SK-N-MC (cell line): ENCODE data around the gene P2RY6.

Source experiments
- EZH2 ChIP-seq: fragments of 200-600 bp; sonication (generic); IDR thresholded peaks from one replicate; pipeline ENCODE4 v1.6.1; 2017; ENCODE audit warnings: antibody characterized with exemption
- POLR2AphosphoS5 ChIP-seq: IDR thresholded peaks from 2 replicates; pipeline ENCODE4 v1.6.1; 2012; ENCODE audit warnings: mild to moderate bottlenecking, low read depth, low read length, borderline replicate concordance

DNA sequence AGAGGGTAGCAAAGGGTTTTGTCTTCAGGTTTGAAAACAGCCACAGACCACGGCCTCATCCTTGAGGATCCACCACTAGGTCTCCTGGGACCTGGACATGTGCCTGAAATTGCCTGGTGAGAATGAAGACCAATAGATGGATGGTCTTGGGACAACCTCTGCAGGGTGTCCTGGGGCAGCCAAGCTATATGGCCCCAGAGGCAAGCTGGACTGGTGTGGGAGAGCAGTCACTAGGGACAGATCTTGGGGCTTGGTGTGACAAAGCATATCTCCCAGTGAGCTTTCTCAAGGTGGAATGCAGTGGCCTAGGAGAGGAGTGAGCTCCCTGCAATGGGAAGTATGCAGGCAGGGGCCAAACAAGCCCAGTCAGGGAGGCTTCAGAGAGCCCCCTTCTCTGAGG is 13.6 kb downstream of the P2RY6 start:
- TF ChIP-seq EZH2 (no peak), POLR2AphosphoS5 (no peak)
